ENCODE data around the gene EIF6.

The EIF6 gene

GRCh38 chr20:35293303-35294292, 9.0 kb upstream of the EIF6 start:
- no peak for DNase-seq (ENCODE audit: low spot score)

DNA sequence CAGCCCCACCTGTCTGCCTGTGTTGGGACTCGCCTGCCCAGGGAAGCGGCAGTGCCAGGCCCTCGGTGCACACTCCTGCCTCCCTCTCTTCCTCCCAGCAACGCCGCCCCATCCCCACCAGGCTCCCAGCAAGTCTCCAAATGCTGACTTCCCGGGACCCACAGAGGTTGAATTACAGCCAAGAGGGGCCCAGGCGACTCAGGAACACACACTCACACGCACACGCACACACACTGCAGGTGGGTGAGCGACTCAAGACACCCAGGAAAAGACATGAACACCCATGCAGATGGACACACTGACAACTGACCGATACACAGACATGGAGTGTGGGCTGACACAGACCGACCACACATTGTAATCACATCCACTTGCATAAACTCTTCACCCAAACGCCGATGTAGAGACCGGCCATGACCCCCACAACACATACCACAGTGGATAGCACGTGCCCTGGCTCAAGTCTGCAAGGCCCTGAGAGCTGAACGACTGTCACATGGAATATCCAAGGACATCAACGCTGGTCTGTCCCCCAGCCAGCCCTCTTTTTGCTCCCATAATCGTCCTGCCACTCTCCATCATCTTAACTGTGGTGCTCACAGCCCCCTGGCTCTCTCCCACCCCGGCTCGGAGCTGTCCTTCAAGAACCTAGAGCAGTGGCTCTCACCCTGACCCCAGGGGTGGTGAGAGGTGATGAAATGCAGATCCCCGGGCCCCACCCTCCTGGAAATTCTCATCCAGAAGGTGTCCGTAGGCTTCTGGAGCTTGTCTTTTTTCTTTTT, 8.1 kb upstream of the EIF6 start:
- no peak for DNase-seq (ENCODE audit: low spot score)

- DNase-seq (ENCODE audit: low spot score), result no peak
These were observed 7.3 kb upstream of the EIF6 start, which contains the start of gene FAM83C for GRCh38 chr20:35291654-35292503. Gene FAM83C, minus strand, starts transcription at chr20:35292425. Its CDS starts 121 bp downstream, at chr20:35292304.

DNA sequence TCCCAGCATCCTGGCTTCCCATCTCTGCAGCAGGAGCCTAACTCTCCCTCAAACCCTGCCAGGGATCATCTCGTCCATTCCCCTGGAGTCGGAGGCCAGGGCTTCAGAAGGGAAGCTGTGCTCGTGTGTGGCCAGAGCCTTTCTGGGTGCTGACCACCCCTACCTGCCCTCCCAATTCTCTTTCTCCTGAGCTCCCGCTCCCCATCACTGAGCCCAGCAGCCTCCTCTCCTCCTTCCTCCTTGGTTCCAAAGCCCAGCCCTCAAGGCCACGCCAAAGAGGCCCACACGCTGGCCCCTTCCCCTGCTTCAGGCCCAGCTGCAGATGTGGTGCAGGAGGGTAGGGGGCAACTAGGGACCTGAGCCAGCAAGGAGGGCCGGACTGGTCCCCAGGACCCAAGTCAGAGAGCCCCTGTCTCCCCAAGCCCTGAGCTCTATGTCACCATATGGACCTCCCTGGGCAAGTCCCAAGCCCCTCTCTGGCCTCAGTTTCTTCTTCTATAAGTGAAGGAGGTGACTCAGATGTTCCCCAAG, 6.4 kb upstream of the EIF6 start:
- DNase-seq (ENCODE audit: low spot score), result no peak

GRCh38 chr20:35290186-35290886, 5.8 kb upstream of the EIF6 start:
- no peak for DNase-seq (ENCODE audit: low spot score)

GRCh38 chr20:35288325-35289060, 3.9 kb upstream of the EIF6 start:
- no peak for DNase-seq (ENCODE audit: low spot score)

- DNase-seq (ENCODE audit: low spot score), result no peak
These were observed 3.1 kb upstream of the EIF6 start for GRCh38 chr20:35287509-35288324.

DNA sequence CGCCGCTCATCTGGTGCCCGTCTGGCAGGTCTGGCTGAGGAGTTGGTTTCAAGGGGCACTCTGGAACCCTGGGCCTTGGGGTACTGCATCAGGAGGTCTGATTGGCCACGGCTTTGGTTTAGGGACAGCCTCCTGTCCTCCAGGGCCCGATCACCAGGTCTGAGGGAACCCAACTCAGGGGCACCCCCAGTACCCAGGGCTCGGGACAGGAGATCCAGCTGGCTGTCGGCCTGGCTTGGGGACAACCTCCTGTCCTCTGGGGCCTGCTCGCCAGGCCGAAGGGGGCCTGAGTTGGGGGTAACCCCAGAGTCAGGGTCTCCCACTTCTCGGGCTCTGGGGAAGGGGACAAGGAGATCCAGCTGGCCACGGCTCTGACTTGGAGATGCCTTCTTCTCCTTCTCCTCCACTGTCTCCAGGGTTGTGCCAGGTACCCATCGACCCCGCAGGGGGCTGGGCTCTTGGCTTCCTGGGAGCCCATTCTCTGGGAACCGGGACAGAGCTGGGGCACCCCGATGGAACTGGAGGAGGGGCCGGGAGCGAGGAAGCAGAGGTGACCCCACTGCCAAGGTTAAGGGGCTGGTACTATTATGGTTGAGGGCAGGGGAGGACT, 2.4 kb upstream of the EIF6 start:
- no peak for DNase-seq (ENCODE audit: low spot score)

DNA sequence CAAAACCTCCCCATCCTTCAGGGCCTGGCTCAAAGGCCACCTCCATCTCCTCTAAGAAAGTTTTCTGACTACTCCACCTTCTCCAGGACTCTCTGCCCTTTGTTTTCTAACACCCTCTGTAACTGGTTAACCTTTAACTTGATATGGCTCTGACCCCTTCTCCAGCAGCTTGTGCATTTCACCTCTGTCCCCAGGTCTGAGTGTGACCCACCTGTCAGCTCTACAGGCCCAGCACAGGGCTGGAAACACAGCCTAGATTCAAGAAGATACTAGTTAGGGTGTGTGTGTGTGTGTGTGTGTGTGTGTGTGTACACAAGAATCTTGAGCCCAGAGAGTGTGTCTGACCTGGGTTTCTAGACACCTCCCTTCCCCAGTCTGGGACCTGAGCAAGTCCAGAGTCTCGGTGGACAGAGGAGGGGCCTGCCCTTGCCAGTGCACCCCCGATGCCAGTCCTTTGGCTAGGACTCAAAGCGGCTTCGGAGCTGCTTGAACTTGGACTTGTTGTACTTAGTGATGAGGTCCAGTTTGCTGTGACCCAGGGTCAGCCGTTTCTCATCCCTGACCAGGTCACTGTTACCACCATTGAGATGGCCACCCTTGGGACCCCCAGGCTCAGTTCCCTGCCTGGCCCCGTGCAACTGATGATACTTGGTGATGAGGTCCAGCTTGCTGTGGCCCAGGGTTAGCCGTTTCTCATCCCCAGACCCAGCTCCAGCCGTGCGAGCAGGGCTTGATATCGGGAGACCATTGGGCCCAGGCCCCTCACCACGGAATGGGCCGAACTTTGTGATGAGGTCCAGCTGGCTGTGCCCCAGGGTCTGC, 1.7 kb upstream of the EIF6 start:
- no peak for DNase-seq (ENCODE audit: low spot score)

- no peak for DNase-seq (ENCODE audit: low spot score)
These were observed 1.2 kb upstream of the EIF6 start for GRCh38 chr20:35285806-35286076.

DNA sequence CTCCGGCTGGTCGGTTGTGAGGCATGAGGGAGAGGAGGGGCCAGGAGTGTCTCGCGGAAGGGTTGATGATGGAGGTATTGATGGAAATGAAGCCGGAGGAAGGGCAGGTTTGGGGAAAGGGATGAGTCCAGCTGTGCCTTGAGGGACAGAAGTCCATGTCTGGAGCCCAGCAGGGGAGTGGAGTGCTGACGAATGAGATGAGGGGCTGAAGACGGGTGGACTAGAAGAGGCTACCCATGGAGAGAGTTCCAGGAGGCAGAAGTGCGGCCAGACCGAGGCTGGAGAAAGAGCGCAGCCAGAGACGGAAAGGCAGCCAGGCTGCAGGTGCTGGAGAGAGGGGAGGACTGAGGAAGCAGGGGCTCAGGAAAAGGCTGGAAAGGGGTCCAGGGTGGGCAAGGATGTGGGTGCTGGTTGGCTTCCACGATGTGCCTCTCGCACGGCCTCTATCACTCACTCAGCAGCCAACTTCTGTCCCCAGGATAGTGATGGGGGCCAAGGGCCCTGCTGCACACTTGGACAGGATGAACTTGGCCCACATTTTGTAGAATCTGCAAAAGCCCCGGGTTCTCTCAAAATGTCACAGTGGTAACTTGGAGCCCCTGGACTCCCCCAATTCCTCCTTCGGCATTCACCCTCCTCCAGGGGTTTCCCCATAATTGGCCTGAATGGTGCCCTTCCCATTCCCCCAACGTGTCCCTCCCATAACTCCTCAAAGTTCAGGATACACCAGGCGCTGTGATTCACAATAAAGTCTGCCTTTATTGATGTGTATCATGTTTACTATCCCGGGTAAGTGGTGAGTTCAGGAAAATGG, 627 bp upstream of the EIF6 start:
- no peak for DNase-seq (ENCODE audit: low spot score)

DNA sequence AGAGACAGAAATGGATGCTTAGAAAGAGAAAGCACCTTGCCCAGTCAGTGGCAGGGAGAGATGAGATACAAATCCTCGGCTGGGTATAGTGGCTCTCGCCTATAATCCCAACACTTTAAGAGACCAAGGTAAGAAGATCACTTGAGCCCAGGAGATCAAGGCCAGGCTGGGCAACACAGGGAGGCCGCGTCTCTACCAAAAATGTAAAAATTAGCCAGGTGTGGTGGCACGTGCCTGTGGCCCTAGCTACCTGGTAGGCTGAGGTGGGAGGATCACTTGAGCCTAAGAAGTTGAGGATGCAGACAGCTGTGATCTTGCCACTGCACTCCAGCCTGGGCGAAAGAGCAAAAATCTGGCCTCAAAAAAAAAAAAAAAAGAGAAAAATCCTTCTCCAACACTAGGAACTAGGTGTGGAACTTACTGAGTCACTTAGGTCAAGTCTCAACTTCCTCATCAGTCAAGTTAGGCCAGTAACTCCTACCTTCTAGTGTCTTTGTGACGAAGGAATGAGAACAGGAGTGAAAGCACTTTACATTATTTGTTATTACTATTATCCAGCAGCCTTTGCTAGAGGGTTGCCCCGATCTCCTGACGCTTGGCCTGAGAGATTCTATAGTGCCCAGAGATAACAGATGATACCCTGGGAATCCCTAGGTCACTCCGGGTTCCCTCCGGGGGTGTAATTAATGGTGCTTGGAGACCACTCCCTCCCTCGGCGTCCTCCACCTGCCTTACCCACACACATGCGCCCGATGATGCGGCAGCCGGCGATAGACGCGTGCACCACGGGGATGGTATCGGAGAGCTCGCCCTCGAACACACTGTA, 918 bp downstream of the EIF6 start:
- no peak for DNase-seq (ENCODE audit: low spot score)

GRCh38 chr20:35281506-35282101, 3.0 kb downstream of the EIF6 start:
- no peak for DNase-seq (ENCODE audit: low spot score)

GRCh38 chr20:35280523-35280922, 4.0 kb downstream of the EIF6 start:
- no peak for DNase-seq (ENCODE audit: low spot score)

DNA sequence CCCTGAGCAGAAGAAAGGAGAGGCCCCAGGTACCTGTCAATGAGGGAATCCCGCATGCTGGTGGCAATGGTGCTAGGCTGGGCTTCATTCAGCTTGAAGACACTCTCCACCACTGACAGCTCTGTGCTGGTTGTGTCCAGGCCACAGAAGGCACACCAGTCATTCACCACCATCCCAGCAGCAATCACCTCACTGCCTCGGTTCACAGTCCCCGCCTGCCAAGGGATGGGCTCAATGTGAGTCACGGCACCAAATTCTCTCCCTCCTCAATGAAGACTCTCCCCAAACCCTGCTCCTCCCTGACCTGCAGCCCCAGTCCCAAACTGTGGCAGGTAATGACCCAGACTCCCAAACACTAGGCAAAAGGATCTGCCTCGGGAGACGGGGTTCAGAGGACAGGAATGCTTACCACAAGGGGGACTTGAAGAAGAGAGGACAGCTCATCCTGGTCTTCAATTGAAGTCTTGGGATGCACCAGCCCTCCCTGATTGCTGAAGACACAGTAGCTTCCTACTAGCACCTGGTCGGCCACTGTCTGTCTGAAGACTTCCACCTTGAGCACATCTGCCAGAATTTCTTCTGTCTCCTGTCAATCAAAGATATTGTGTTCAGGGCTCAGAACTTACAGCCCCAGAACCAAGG, 4.9 kb downstream of the EIF6 start:
- DNase-seq (ENCODE audit: low spot score), result no peak

DNA sequence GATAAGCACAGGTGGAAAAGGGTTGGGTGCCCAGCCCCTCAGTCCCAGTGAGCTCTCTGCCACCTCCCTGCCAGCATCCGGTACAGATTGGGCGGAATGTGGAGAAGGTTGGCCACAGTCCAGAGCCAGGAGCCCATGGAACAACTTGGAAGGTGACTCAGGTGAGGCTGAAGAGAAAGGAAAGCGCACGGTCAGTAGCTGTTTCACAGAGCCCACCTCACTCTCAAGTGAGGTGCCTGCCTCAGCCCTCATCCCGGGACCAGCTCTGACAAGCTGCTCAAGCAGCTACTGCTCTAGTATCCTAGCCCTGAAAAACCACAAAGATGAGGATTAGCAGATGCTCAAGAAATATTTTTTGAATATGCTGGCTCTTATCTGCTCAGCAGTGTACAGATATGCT, 5.5 kb downstream of the EIF6 start:
- DNase-seq (ENCODE audit: low spot score), result no peak
